WERI-Rb-1 (cell line): Measurements from ENCODE around the gene NPTX1.
A peak's percentile ranks its signal among the peaks of the same experiment; 100 is the strongest.

ENCODE experiments used
- DNase-seq: peaks from one replicate; pipeline ENCODE4 v3.0.0-alpha.2; 2020
- H3K27ac ChIP-seq: fragments of 250-450 bp; sonication (Bioruptor Pico); 2 replicates; pipeline ENCODE4 v1.5.1; 2020; ENCODE audit warnings: mild to moderate bottlenecking, moderate library complexity
- H3K27me3 ChIP-seq: fragments of 250-450 bp; sonication (Bioruptor Pico); 2 replicates; pipeline ENCODE4 v1.5.1; 2021; ENCODE audit warnings: mild to moderate bottlenecking, low read depth, moderate library complexity; ENCODE audit not compliant: insufficient read depth, severe bottlenecking
- H3K36me3 ChIP-seq: fragments of 250-450 bp; sonication (Bioruptor Pico); 2 replicates; pipeline ENCODE4 v1.5.1; 2020; ENCODE audit warnings: mild to moderate bottlenecking, moderate library complexity
- H3K4me3 ChIP-seq: 2 replicates; pipeline ENCODE4 v1.5.1; 2011; ENCODE audit warnings: low read depth, mild to moderate bottlenecking, control low read depth, low read length
- H3K9me3 ChIP-seq: fragments of 250-450 bp; sonication (Bioruptor Pico); 2 replicates; pipeline ENCODE4 v1.5.1; 2021; ENCODE audit warnings: mild to moderate bottlenecking, moderate library complexity; ENCODE audit not compliant: severe bottlenecking
- TF ChIP-seq, protein P1 (sequence below): IDR thresholded peaks from 2 replicates; pipeline ENCODE4 v1.5.1; 2011; ENCODE audit warnings: low read depth, mild to moderate bottlenecking, control low read depth, inconsistent platforms, low read length

The NPTX1 gene

DNA sequence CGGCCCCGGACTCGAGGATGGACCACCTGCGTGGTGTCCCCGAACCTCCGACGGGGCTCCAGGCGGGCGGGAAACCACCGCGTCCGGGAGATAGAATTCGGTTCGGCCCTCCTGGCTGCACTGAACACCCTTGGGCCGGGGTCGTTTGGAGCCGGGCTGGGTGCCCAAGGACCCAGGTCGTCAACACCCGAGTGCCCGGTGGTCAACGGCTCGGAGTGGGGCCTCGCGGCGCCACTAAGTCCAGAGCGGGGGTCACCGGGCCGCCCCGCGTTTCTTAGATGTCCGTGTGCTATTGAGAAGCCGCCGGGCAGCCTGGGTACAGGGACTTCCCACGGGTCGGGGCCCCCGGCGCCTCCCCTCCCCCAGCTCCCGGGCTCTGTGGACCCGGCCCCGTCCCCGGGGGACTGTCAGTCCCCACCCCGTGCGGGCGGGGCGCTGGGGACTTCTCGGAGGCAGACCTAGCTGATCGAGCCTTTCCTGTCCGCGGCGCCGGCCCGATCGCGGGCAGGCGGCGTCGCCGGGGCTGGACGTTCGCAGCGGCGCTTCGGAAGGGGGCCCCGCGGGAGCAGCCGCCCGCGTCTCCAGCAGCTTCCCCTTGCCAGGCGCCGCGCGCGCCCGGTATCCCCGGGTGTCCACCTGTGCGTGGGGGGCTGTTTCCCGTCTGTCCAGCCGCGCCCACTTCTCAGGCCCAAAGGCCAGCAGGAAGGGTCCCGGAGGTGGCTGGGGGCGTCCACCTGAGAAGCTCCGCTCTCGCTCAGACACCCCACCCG lies 655 bp upstream of the NPTX1 start:
- DNase-seq: peak; percentile 91
- Histone ChIP-seq H3K27me3 (no peaks in the 10 kb centered on the region), H3K27ac (peak overlapping the region; percentile 86), H3K36me3 (peaks cover 35% of the 10 kb centered on the region), H3K9me3 (no peaks in the 10 kb centered on the region), H3K4me3 (peak overlapping the region; percentile 85)
- TF ChIP-seq, protein P1, sequence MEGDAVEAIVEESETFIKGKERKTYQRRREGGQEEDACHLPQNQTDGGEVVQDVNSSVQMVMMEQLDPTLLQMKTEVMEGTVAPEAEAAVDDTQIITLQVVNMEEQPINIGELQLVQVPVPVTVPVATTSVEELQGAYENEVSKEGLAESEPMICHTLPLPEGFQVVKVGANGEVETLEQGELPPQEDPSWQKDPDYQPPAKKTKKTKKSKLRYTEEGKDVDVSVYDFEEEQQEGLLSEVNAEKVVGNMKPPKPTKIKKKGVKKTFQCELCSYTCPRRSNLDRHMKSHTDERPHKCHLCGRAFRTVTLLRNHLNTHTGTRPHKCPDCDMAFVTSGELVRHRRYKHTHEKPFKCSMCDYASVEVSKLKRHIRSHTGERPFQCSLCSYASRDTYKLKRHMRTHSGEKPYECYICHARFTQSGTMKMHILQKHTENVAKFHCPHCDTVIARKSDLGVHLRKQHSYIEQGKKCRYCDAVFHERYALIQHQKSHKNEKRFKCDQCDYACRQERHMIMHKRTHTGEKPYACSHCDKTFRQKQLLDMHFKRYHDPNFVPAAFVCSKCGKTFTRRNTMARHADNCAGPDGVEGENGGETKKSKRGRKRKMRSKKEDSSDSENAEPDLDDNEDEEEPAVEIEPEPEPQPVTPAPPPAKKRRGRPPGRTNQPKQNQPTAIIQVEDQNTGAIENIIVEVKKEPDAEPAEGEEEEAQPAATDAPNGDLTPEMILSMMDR: no peak

DNA sequence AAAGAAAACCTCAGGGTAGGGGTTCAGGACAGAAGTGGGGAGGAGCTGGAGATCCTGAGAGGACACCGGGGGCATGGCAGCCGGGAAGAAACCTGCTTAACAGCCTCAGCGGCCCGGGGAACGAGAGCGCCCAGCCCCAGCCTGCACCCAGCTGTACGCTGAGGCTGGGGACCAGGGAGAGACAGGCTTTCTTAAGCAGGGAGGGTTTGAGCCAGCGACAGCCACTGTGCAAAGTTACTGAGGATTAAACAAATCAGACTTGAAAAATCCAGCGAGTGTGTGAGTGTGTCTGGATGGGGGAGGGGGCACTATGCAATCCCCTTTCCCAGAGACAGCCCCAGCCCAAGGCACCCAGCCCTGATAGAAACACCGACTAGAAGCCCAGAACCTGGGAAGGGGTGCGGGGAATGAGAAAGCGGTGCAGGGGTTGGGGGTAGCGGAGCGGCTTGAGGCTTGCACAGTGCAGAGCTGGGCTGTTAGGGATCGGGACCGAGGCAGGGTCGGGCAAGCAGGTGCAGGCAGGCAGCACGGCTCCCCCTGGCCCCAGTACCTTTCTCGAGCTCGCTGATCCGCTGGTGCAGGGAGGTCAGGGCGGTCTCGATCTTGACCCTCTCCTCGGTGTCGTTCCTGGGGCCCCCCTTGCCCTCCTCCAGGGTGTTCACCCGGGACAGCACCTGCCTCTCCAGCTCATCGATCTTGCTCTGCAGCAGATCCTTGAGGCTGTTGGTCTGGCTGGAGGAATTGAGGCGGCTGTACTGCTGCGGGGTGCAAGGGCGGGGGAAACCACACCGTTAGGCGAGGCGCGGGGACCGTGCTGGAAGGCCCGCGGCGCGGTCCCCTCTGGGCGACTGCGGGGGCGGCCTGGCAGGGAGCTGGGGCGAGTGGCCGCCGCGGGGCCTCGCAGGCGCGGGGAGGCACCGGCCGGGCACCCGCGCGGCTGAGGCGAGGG lies 1.2 kb downstream of the NPTX1 start:
- Histone ChIP-seq H3K4me3 (peak overlapping the region; percentile 85), H3K27ac (peak overlapping the region; percentile 46), H3K36me3 (peaks cover 53% of the 10 kb centered on the region), H3K9me3 (no peaks in the 10 kb centered on the region), H3K27me3 (no peaks in the 10 kb centered on the region)
- peak; percentile 74 for DNase-seq
- TF ChIP-seq, protein P1: no peak

DNA sequence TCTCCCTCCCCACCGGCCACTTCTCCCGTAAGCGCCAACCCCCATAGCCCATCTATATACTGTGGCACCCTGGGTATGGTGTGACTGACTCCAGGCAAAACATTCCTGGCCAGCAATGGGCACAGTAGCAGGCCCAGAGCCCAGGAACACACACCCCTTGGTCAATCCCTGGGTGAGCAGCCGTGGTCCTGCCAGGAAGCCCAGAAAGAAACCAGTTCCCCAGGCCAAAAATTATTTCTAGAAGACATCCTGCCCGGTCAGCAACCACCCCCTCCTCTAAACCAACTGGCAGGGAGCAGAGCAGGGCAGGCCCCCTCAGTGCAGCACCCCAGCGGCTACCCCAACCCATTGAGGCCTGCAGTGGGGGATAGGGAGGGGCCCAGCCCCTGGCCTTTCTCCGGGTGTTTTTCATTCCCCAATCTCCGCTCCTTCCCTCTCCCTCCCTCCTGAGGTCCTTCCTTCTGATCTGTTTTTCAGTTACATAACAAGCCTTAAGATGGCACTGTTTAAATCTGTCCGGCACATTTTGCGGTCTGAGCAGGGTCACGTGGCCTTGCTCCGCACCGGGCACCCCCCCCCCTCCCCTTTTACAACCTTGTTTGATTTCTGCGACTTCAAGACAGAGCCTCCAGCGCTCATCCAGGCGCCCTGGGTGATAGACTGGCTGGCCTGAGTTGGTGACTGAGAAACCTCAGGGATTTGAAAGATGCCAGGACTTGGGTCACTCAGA lies 2.0 kb downstream of the NPTX1 start:
- Histone ChIP-seq H3K27me3 (no peaks in the 10 kb centered on the region), H3K4me3 (peak overlapping the region; percentile 85), H3K36me3 (peaks cover 61% of the 10 kb centered on the region), H3K9me3 (no peaks in the 10 kb centered on the region), H3K27ac (peak overlapping the region; percentile 46)
- TF ChIP-seq, protein P1: peak; percentile 17; the same call in 1 of the 2 replicates
- peak; percentile 78 for DNase-seq

DNA sequence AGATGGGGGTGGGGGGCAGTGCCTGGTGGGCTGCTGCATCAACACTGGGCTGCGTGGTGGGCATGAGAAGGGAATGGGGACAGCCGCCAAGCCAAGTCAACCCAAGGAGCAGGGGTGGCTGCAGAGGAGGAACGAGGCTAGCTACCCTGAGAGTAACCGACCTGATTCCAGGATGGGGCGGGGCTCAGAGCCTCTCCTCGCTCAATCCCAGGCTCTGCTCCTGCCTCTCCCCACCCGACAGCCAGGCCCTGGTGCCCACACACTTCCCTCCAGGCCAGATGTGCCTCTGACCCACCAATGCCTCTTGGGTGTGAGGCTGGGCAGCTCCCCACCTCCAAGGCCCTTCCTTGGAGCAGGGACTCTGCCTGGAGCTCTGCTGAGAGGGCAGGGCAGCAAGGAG lies 2.7 kb downstream of the NPTX1 start:
- TF ChIP-seq, protein P1: no peak
- H3K27me3 ChIP-seq: no peaks in the 10 kb centered on the region
- H3K4me3 ChIP-seq: no peak overlapping the region; the same call in 1 of the 2 replicates
- no peak for DNase-seq
- peaks cover 68% of the 10 kb centered on the region for H3K36me3 ChIP-seq
- H3K9me3 ChIP-seq: no peaks in the 10 kb centered on the region
- no peak overlapping the region for H3K27ac ChIP-seq

DNA sequence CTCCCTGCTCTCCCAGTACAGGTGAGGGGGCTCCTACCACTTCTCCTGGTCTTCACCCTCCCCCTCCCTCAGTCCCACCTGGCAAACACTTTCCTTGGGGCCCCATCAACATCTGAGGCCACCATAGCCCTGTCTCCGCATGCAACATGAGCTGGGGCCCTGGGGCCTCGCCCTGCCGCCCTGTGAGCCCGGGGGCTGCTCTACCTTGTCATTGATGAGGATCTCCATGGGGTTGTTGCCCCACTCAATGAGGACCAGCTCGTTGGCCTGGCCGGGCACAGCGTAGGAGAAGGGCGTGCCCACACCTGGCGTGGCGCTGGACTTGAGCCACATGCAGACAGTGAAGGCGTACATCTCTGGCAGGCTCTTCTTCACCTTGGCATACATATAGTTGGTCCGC lies 3.4 kb downstream of the NPTX1 start:
- Histone ChIP-seq H3K27ac (no peak overlapping the region), H3K4me3 (no peak overlapping the region), H3K27me3 (no peaks in the 10 kb centered on the region), H3K9me3 (no peaks in the 10 kb centered on the region), H3K36me3 (peaks cover 75% of the 10 kb centered on the region)
- TF ChIP-seq, protein P1: no peak
- DNase-seq: no peak
